HL-60/S4 (cell line): Measurements from ENCODE around the gene PDLIM5.
"Not testable (repeated sequence)": the region's sequence is repeated elsewhere in the genome, so short reads cannot be mapped to it uniquely, and the experiment has no call there.

Source experiments
- in situ Hi-C: fragments of 300-500 bp; cut with MboI; formaldehyde crosslinking; loops from 2 replicates; pipeline ENCODE4 v1.14.3; 2022; ENCODE audit warnings: low sequenced_read_pairs

The PDLIM5 gene

DNA sequence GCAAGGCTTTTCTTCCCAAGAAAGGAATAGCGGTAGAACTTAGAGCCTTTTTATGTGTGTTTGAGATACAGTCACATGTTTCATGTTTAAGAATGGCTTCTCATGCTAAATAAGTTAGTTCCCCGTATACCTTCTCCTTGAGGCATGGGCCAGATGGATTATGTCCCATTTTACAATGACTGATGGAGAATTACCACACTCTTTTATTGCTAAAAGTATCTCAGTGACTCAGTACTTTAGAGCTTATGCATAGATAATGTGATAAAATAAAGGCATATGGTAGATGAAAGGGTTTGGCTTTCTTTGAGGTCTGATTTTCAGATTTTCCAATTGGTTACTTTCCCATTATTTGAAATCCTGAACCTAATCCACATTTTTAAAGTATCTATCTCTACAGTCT is 184.3 kb downstream of the PDLIM5 start:
- in situ Hi-C loops: no loop called here

DNA sequence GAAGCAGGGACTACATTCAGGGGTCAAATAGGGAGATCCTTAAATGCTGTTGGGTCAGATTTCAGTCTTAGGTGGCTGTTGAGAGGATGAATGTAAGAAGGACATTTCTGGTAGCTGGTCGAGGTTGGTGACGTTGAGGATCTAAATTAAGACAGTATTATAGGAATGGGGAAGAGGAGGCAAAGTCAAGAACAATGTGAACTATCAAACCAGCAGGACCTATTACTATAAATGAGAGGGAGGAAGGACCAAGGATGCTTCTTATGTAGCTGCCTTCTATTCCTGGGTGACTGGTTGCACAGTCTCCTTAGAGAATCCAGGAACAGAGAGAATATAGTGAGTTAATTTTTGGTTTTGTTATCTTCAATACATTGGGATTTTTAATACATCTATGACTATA is 187.6 kb downstream of the PDLIM5 start:
- in situ Hi-C loops: no loop called here

DNA sequence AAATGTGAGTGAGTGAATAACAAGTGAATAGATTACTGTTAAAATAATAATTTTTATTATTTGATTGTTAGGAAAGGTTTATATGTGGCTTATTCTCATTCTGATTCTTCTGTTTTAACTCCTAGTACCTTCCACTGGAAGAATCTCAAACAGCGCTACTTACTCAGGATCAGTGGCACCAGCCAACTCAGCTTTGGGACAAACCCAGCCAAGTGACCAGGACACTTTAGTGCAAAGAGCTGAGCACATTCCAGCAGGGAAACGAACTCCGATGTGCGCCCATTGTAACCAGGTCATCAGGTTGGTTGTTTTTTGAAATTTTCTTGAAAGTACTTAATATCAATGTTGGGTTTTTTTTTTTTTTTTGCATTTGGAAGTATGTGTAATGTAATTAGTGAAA is 188.4 kb downstream of the PDLIM5 start:
- in situ Hi-C loops: no loop called here

GRCh38 chr4:94641702-94642560 is 190.2 kb downstream of the PDLIM5 start:
- in situ Hi-C loops: no loop called here

DNA sequence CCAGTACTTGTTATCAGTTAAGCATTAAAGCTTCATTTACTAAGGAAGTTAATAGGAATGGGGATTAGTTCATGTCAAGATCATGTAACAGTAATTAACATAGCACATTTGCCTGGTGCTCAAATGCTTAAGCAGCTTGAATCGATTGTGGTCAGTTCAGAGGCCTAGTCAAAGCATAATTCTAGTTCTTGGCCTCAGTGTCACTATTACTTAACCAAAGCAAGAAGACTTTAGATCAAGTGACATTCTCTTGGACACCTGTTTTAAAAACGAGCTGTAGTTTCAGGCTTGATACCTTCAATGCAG is 190.8 kb downstream of the PDLIM5 start:
- in situ Hi-C loops: no loop called here

DNA sequence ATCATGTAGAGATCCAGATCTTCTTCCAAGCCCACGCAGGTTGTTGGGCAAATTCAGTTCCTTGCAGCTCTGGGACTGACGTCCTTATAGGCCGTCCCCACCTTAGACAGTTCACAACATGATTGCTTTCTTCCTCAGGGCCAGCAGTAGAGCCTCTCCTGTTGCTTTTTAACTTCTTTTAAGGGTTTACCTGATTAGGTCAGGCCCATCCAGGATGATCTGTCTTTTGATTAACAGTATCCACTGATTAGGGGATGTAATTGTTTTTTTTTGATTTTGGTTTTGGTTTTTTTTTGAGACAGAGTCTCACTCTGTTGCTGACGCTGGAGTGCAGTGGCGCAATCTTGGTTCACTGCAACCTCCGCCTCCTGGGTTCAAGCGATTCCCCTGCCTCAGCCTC is 197.0 kb downstream of the PDLIM5 start:
- in situ Hi-C loops: no loop called here

GRCh38 chr4:94649381-94650133 is 197.8 kb downstream of the PDLIM5 start:
- in situ Hi-C loops: no loop called here

DNA sequence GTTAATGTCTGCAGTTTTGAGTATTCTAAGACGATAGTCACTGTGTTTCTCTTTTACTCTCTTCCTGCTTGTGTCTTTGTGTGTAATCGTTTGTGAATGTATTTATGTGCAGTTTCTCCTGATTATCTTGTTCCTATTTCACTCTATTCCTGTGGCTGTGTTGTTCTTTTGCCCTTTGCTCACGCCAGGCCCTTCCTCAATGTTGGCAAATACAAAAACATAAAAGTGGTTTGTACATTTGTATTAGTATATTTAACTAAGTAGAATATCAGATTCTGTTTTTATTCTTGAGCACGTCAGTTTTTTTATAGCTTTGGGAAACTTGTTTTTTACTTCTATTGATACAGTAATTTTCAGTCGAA is 198.4 kb downstream of the PDLIM5 start:
- in situ Hi-C loops: no loop called here

DNA sequence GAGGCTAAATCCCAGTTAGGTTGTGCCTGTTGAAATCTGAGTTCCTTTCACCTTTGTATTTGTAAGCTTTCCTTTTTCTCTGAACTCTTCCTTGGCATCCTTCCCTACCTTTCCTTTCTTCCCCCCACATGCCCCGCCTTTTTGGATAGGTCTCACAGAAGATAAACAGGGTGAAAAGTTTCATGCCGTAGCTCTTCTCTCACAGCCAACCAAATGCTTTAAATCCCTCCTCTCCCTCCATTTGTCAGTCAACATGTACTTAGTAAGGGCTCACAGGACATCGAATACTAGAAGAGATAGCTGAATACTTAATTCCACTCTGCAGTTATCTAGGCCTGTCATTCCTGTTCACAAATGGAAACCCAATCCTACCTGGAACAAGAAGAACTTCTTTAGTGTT is 198.9 kb downstream of the PDLIM5 start:
- in situ Hi-C loops: no loop called here

DNA sequence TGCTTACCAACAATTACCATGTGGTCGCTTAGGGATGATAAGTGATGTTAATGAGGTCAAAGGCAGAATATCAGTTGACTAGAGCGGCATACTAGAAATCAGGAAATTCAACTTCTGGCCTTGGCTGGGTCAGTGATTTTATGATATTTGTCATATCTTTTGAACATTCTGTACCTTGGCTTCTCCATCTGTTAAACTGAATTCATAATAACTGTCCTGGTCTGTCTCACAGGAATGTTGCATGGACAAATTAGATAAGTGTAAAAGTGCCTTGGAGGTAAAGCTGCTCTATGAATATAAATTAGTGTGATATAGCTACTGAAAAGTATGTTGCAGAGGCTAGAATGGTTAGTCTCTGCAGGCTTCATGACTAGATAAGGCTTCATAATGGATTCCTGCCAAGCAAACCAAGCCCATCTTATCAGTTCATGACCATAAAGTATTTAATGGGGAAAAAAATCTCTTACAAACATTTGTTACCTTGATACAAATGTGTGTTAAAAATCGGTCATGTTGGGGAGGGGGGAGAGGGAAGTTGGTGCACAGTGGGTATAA is 201.4 kb downstream of the PDLIM5 start:
- in situ Hi-C loops: no loop called here

- in situ Hi-C loops: no loop called here
Measured at GRCh38 chr4:94653984-94654609, 202.4 kb downstream of the PDLIM5 start.

- in situ Hi-C loops: no loop called here
Measured at GRCh38 chr4:94654714-94655113, 203.0 kb downstream of the PDLIM5 start.

DNA sequence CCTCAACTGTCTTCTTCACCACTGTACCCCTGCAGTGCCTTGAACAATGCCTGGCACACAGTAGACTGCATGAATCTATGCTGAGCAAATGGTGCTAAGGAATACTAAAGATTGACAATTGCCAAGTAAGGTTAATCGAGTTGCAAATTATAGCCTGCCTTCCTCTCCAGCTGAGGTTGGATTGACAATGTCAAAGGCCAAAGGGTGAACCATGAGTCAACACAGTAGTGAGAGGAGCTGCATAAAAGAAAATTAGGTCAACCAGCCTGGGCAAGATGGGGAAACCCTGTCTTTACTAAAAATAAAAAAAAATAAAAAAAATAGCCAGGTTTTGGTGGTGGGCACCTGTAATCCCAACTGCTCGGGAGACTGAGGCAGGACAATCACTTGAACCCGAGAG is 208.9 kb downstream of the PDLIM5 start:
- in situ Hi-C loops: no loop called here

GRCh38 chr4:94665021-94665420 is 213.3 kb downstream of the PDLIM5 start:
- in situ Hi-C loops: not testable (repeated sequence)

DNA sequence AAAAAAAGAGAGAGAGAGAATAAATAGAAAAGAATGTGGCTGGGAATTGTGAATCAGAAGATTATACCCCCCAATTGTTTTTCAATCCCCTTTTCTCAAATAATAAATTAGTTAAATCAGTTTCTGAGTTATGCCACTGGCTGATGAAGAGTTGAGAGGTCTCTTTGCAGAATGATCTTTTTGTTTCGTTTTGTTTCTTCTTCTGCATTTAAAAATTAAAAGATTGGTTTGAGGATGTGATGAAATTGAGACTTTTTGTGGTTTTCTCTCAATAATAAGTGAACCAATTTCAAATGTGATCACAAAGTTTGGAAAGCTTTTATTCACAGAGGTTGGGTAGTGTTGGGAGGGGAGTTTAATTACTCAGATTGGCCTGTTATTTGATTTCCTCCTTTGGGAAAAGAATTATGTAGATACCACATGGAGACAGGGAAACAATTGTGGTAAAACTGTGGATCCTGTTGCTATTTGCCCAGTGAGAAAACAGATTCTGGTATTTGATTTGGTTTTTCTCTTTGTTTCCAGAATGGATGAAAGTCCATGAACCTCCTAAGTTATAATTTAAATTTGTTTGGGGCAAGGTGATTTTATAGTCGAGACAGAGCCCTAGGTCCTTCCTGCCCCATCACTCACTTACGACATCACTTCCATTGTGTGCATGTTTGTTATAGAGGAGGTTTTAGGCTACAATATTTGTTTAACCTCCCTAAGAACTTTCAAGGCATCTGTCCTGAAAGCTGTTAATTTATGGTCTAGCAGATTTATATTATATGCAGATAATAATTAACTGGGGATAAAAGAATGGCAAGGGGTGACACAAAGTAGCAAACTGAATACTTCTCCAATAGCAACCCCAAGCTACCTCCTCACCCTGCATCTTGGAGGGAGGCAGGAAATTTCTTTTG is 214.0 kb downstream of the PDLIM5 start:
- in situ Hi-C loops: no loop called here

DNA sequence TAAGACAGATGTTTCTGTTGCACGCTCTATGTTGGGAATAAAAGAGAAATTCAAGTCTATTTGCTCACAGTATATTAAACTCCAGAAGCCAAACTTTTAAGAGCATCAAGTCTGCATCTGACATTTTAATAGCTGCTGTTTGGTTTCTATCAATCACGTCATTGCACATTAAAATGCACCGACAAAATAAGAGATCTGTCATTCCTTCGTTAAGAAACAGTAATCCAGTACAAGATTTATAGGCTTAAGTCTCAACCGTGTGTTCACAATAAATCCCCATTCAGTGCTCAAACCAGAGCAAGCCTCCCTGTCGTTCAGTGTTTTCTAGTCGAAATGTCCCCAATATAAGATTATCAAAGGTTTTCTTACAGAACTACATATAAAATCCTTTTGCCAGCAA is 217.0 kb downstream of the PDLIM5 start:
- in situ Hi-C loops: no loop called here

- in situ Hi-C loops: no loop called here
Measured at GRCh38 chr4:94669672-94670664, 218.2 kb downstream of the PDLIM5 start.

DNA sequence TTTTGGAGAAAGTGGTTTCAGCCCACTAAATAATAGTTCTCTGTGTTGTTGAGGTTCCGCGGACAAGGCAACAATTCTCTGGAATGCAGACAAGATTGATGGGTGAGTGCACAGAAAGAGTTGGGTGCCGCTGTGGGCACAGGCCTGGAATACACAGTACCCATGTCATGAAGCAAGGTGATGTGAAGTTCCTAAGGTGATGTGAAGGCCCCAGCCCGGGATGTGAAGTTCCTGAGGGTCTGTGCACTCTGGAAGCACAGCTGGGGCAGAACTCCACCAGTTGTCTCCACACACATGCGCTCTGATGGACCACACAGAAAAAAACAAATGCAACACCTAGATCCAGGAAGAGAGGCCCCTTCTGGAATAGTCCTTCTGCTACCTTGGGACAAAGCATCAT is 219.4 kb downstream of the PDLIM5 start:
- in situ Hi-C loops: no loop called here

DNA sequence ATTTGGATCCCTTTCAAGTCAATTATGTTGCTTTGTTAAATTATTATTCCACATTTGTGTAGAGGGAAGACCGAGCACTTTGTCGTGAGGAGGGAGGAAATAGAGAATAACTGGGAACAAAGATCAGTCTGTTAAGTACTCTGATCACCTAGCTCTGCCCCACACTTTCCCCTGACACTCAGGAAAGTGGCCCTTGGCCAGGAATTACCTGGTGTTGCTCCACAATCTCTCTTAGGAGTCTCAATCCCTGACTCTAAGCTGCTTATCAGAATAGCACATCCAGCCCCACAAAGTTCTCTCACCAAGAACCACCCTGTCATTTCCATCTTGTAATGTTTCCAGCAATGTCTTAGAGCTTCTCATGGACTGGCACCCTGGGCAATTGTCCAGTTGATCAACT is 222.2 kb downstream of the PDLIM5 start:
- in situ Hi-C loops: no loop called here

GRCh38 chr4:94676970-94677369 is 225.2 kb downstream of the PDLIM5 start:
- in situ Hi-C loops: no loop called here
